Smooth muscle cell (in vitro differentiated cells): ENCODE data around the gene LSP1. TPM values are rescaled to one million over a fixed set of nuclear protein-coding genes. Genes with fewer than 3 reads are reported as not detected.

Source experiments
- DNase-seq: peaks from one replicate; lab custom pipeline; 2025; ENCODE audit not compliant: unreplicated experiment; lab: John Stamatoyannopoulos, UW
- H2AFZ ChIP-seq: fragments of 200-600 bp; sonication (generic); 2 replicates; pipeline ENCODE4 v1.6.0; 2016; ENCODE audit warnings: antibody characterized with exemption, low read depth, mild to moderate bottlenecking
- H3F3A ChIP-seq: fragments of 200-600 bp; sonication (generic); 2 replicates; pipeline ENCODE4 v1.6.0; 2017; ENCODE audit warnings: antibody characterized with exemption, low read depth
- H3K27ac ChIP-seq: fragments of 200-600 bp; sonication (generic); 2 replicates; pipeline ENCODE4 v1.5.1; 2016; ENCODE audit warnings: low read depth, mild to moderate bottlenecking
- H3K27me3 ChIP-seq: fragments of 200-600 bp; sonication (generic); 2 replicates; pipeline ENCODE4 v1.6.1; 2016; ENCODE audit warnings: low read depth, mild to moderate bottlenecking
- H3K36me3 ChIP-seq: fragments of 200-600 bp; sonication (generic); 2 replicates; pipeline ENCODE4 v1.5.1; 2016; ENCODE audit warnings: low read depth
- H3K4me1 ChIP-seq: fragments of 200-600 bp; sonication (generic); 2 replicates; pipeline ENCODE4 v1.5.1; 2016; ENCODE audit warnings: low read depth
- H3K4me2 ChIP-seq: fragments of 200-600 bp; sonication (generic); 2 replicates; pipeline ENCODE4 v1.6.0; 2016; ENCODE audit warnings: mild to moderate bottlenecking
- H3K4me3 ChIP-seq: fragments of 200-600 bp; sonication (generic); 2 replicates; pipeline ENCODE4 v1.5.1; 2016; ENCODE audit warnings: mild to moderate bottlenecking
- H3K79me2 ChIP-seq: fragments of 200-600 bp; sonication (generic); 2 replicates; pipeline ENCODE4 v1.6.0; 2016; ENCODE audit warnings: low read depth, mild to moderate bottlenecking
- H3K9ac ChIP-seq: fragments of 200-600 bp; sonication (generic); 2 replicates; pipeline ENCODE4 v1.6.0; 2016; ENCODE audit warnings: low read depth
- H3K9me3 ChIP-seq: fragments of 200-600 bp; sonication (generic); replicated peaks from 2 replicates; pipeline ENCODE4 v1.5.1; 2016; ENCODE audit warnings: low read depth
- H4K20me1 ChIP-seq: fragments of 200-600 bp; sonication (generic); 2 replicates; pipeline ENCODE4 v1.6.0; 2016; ENCODE audit warnings: low read depth
- CTCF ChIP-seq: fragments of 200-600 bp; sonication (generic); IDR thresholded peaks from 2 replicates; pipeline ENCODE4 v1.5.1; 2017; ENCODE audit warnings: borderline replicate concordance, mild to moderate bottlenecking, antibody characterized with exemption; ENCODE audit not compliant: insufficient read depth, poor library complexity, severe bottlenecking
- WGBS: methylation state at CpG from one replicate; pipeline ENCODE4 v1.1.7; 2016; ENCODE audit warnings: low lambda C conversion rate; 5-methylcytosine and 5-hydroxymethylcytosine counted together
- polyA plus RNA-seq: library from polyadenylated mRNA; unstranded; fragments of >200 nt; fragmentation: Nextera tagmentation; extraction: Ambion mirVana; gene quantifications from 2 replicates; pipeline ENCODE4 v1.2.1, GENCODE V29; 2016
- total RNA-seq: library from RNA; depleted of rRNA; stranded (reverse); fragments of >200 nt; gene quantifications from 2 replicates; pipeline ENCODE4 v1.2.3, GENCODE V29; 2014

The LSP1 gene
- total and polyA plus RNA-seq, 2 experiments from 2014 or later, result 2.1 to 13.7 TPM

- Histone ChIP-seq H3K4me2 (no peak overlapping the region), H3K4me3 (no peak overlapping the region), H3K9ac (no peak overlapping the region), H3K4me1 (no peaks in the 10 kb centered on the region), H3K79me2 (no peaks in the 10 kb centered on the region), H3K27ac (no peak overlapping the region), H3K36me3 (no peaks in the 10 kb centered on the region), H4K20me1 (no peaks in the 10 kb centered on the region), H3K9me3 (no peaks in the 10 kb centered on the region), H2AFZ (no peak overlapping the region), H3F3A (no peaks in the 10 kb centered on the region), H3K27me3 (no peaks in the 10 kb centered on the region)
- no peak for TF ChIP-seq CTCF
- no peak for DNase-seq
- WGBS, result 84% methylated on average over 11 of the region's 14 CpGs
These were observed 63.5 kb downstream of the LSP1 start for GRCh38 chr11:1916132-1916985.

- no peak for DNase-seq
- Histone ChIP-seq H4K20me1 (no peaks in the 10 kb centered on the region), H3K27me3 (no peaks in the 10 kb centered on the region), H3K4me2 (no peak overlapping the region), H3K9ac (no peak overlapping the region), H3K79me2 (no peaks in the 10 kb centered on the region), H3K27ac (no peak overlapping the region), H3K4me1 (no peaks in the 10 kb centered on the region), H3K36me3 (no peaks in the 10 kb centered on the region), H3F3A (no peaks in the 10 kb centered on the region), H2AFZ (no peak overlapping the region), H3K4me3 (no peak overlapping the region), H3K9me3 (no peaks in the 10 kb centered on the region)
- no peak for TF ChIP-seq CTCF
- WGBS, result 80% methylated on average over 8 of the region's 8 CpGs
These were observed 64.2 kb downstream of the LSP1 start for GRCh38 chr11:1916986-1917522.

GRCh38 chr11:1917523-1918435 lies 64.9 kb downstream of the LSP1 start:
- no peak for DNase-seq
- Histone ChIP-seq H3K27me3 (no peaks in the 10 kb centered on the region), H4K20me1 (no peaks in the 10 kb centered on the region), H2AFZ (no peak overlapping the region), H3K27ac (no peak overlapping the region), H3K9ac (no peak overlapping the region), H3K36me3 (no peaks in the 10 kb centered on the region), H3F3A (no peaks in the 10 kb centered on the region), H3K4me2 (no peak overlapping the region), H3K79me2 (no peaks in the 10 kb centered on the region), H3K4me3 (no peak overlapping the region), H3K4me1 (no peaks in the 10 kb centered on the region), H3K9me3 (no peaks in the 10 kb centered on the region)
- TF ChIP-seq CTCF, result peak; percentile 37
- WGBS, result 84% methylated on average over 34 of the region's 34 CpGs
